Osteocyte (in vitro differentiated cells): Measurements from ENCODE around the gene AK8. TPM values are rescaled to one million over a fixed set of nuclear protein-coding genes. Genes with fewer than 3 reads are reported as not detected.

Experiments used
- DNase-seq: peaks from one replicate; pipeline ENCODE4 v3.0.0; 2021; ENCODE audit warnings: mixed read lengths; ENCODE audit not compliant: unreplicated experiment; ENCODE audit errors: extremely low spot score
- H3K27ac Mint-ChIP-seq: one replicate; pipeline ENCODE4 v1.8.0; 2021; ENCODE audit warnings: mild to moderate bottlenecking, mixed read lengths; ENCODE audit not compliant: unreplicated experiment
- H3K27me3 Mint-ChIP-seq: one replicate; pipeline ENCODE4 v1.8.0; 2021; ENCODE audit warnings: mixed read lengths; ENCODE audit not compliant: unreplicated experiment
- H3K36me3 Mint-ChIP-seq: one replicate; pipeline ENCODE4 v1.8.0; 2021; ENCODE audit warnings: mixed read lengths; ENCODE audit not compliant: unreplicated experiment
- H3K4me1 Mint-ChIP-seq: one replicate; pipeline ENCODE4 v1.8.0; 2021; ENCODE audit warnings: mixed read lengths; ENCODE audit not compliant: unreplicated experiment
- H3K4me3 Mint-ChIP-seq: one replicate; pipeline ENCODE4 v1.8.0; 2021; ENCODE audit warnings: mild to moderate bottlenecking, moderate library complexity, mixed read lengths; ENCODE audit not compliant: unreplicated experiment
- H3K9me3 Mint-ChIP-seq: one replicate; pipeline ENCODE4 v1.8.0; 2021; ENCODE audit warnings: mixed read lengths; ENCODE audit not compliant: unreplicated experiment
- CTCF ChIP-seq: fragments of 200-600 bp; sonication (generic); IDR thresholded peaks from 2 replicates; pipeline ENCODE4 v1.5.0; 2021; ENCODE audit warnings: antibody characterized with exemption, mild to moderate bottlenecking, moderate library complexity
- total RNA-seq: library from RNA; stranded (reverse); gene quantifications from 2 replicates; pipeline ENCODE4 v1.2.1, GENCODE V29; 2021

Gene AK8
- total RNA-seq, 1 donor from 2014 or later, result 0.91 TPM

GRCh38 chr9:132882616-132883015, 4.5 kb upstream of the AK8 start:
- Mint-ChIP-seq H3K27ac (no peak overlapping the region), H3K4me3 (no peak overlapping the region), H3K36me3 (peaks cover 3% of the 10 kb centered on the region), H3K27me3 (no peaks in the 10 kb centered on the region), H3K9me3 (no peaks in the 10 kb centered on the region), H3K4me1 (peaks cover 5% of the 10 kb centered on the region)
- DNase-seq, result no peak
- no peak for TF ChIP-seq CTCF

GRCh38 chr9:132881826-132882225, 3.7 kb upstream of the AK8 start:
- Mint-ChIP-seq H3K36me3 (peaks cover 3% of the 10 kb centered on the region), H3K4me1 (peaks cover 5% of the 10 kb centered on the region), H3K27me3 (no peaks in the 10 kb centered on the region), H3K27ac (no peak overlapping the region), H3K9me3 (no peaks in the 10 kb centered on the region), H3K4me3 (no peak overlapping the region)
- DNase-seq, result no peak
- TF ChIP-seq CTCF, result no peak

GRCh38 chr9:132880324-132880661, 2.2 kb upstream of the AK8 start:
- H3K4me3 Mint-ChIP-seq, result no peak overlapping the region
- H3K27ac Mint-ChIP-seq, result peak overlapping the region; percentile 83
- no peaks in the 10 kb centered on the region for H3K9me3 Mint-ChIP-seq
- H3K4me1 Mint-ChIP-seq, result peaks cover 5% of the 10 kb centered on the region
- peaks cover 3% of the 10 kb centered on the region for H3K36me3 Mint-ChIP-seq
- no peaks in the 10 kb centered on the region for H3K27me3 Mint-ChIP-seq
- no peak for DNase-seq
- TF ChIP-seq CTCF, result no peak

- TF ChIP-seq CTCF, result no peak
- no peaks in the 10 kb centered on the region for H3K27me3 Mint-ChIP-seq
- peak overlapping the region; percentile 83 for H3K27ac Mint-ChIP-seq
- peaks cover 5% of the 10 kb centered on the region for H3K4me1 Mint-ChIP-seq
- DNase-seq, result no peak
- peaks cover 3% of the 10 kb centered on the region for H3K36me3 Mint-ChIP-seq
- peak overlapping the region; percentile 76 for H3K4me3 Mint-ChIP-seq
- H3K9me3 Mint-ChIP-seq, result no peaks in the 10 kb centered on the region
Measured at GRCh38 chr9:132879457-132880323, 1.6 kb upstream of the AK8 start.

- Mint-ChIP-seq H3K27ac (peak within 1 kb of the TSS; percentile 83), H3K9me3 (no peaks in the 10 kb centered on the region), H3K4me1 (peaks cover 5% of the 10 kb centered on the region), H3K4me3 (peak within 1 kb of the TSS; percentile 76), H3K27me3 (no peaks in the 10 kb centered on the region), H3K36me3 (peaks cover under 1% of the 10 kb centered on the region)
- no peak for TF ChIP-seq CTCF
- peak; percentile 90 for DNase-seq
Measured at GRCh38 chr9:132878695-132879456, 792 bp upstream of the AK8 start, which contains the start of gene SPACA9. Gene SPACA9, plus strand, starts transcription at chr9:132878898. Its CDS starts 5,050 bp downstream, at chr9:132883948.
